ENCODE results near the gene NOD1. TPM values are rescaled to one million over a fixed set of nuclear protein-coding genes. Genes with fewer than 3 reads are reported as not detected.

Gene NOD1
- polyA plus RNA-seq, 2 of the 4 experiments (the other 2 are of a cell fraction), result 4.8 to 6.5 TPM

- Histone ChIP-seq H3K27ac (peak overlapping the region in 1 of 2 experiments; percentile 60; a peak in 3 of 6 replicates), H3K4me2 (peak overlapping the region; percentile 32; the same call in 1 of the 3 replicates), H3K4me3 (no peak overlapping the region), H3K9me3 (no peaks in the 10 kb centered on the region), H3K4me1 (peaks cover 21% of the 10 kb centered on the region; the same call in 2 of the 3 replicates)
- DNase-seq (ENCODE audit: low read depth in 1 of 2, low spot score in 1 of 2) (no peak), ATAC-seq (no peak), FAIRE-seq (no peak)
- no peak for TF ChIP-seq CHD2 (IDR thresholded peaks at IDR 0.05; ENCODE audit: low read length, partially characterized antibody)
- TF ChIP-seq, protein P1, sequence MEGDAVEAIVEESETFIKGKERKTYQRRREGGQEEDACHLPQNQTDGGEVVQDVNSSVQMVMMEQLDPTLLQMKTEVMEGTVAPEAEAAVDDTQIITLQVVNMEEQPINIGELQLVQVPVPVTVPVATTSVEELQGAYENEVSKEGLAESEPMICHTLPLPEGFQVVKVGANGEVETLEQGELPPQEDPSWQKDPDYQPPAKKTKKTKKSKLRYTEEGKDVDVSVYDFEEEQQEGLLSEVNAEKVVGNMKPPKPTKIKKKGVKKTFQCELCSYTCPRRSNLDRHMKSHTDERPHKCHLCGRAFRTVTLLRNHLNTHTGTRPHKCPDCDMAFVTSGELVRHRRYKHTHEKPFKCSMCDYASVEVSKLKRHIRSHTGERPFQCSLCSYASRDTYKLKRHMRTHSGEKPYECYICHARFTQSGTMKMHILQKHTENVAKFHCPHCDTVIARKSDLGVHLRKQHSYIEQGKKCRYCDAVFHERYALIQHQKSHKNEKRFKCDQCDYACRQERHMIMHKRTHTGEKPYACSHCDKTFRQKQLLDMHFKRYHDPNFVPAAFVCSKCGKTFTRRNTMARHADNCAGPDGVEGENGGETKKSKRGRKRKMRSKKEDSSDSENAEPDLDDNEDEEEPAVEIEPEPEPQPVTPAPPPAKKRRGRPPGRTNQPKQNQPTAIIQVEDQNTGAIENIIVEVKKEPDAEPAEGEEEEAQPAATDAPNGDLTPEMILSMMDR (IDR thresholded peaks at IDR 0.05), result no peak
- CTCF ChIA-PET, result interaction anchor here (0.7 kb wide), 1 partner anchor 32 kb away, joined by 3 read pairs; no protein-coding TSS in a partner anchor
- WGBS (ENCODE audit: missing lambda C conversion rate), result 94% methylated on average over 1 of the region's 1 CpG
- POLR2A ChIA-PET, result no interaction called here
Observed at GRCh38 chr7:30433506-30433905, 45.1 kb downstream of the NOD1 start.

DNA sequence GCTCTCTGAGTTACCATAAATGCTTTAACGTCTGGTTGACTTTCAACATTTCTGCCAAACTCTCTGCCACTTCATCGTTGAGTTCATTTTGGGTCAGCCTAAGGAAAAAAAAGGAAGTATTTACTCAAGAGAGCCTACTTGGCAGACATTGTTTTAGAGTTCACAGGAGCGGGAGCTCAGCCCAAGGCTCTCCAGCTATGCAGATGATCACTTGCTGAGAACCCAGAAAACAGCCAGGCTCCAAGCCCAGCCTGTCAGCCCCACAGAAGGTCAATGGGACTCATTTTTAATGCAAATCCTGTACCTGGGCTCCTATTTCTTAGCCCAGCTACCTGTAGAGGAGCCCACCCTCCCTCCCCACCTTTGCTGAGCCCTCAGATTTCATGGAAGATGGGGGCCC, 45.5 kb downstream of the NOD1 start:
- WGBS (ENCODE audit: missing lambda C conversion rate), result 37% methylated on average over 3 of the region's 3 CpGs
- DNase-seq (ENCODE audit: low read depth in 1 of 2, low spot score in 1 of 2), result no peak
- no peak for FAIRE-seq
- no peaks in the 10 kb centered on the region for H3K9me3 ChIP-seq
- ChIA-PET POLR2A (no interaction called here), CTCF (no interaction called here)
- H3K4me2 ChIP-seq, result peak overlapping the region; percentile 32; the same call in 1 of the 3 replicates
- peak overlapping the region in 1 of 2 experiments; percentile 60; a peak in 3 of 6 replicates for H3K27ac ChIP-seq
- H3K4me1 ChIP-seq, result peaks cover 21% of the 10 kb centered on the region; the same call in 2 of the 3 replicates
- no peak overlapping the region for H3K4me3 ChIP-seq
- peak in 1 of 2 experiments; percentile 33; a peak in 1 of 6 replicates for ATAC-seq
- no peak for TF ChIP-seq ESRRA (IDR thresholded peaks at IDR 0.05; ENCODE audit: borderline replicate concordance, low read length)
- TF ChIP-seq MAX (IDR thresholded peaks at IDR 0.05), result no peak
- TF ChIP-seq HMGXB4 (CRISPR knock-in tag; IDR thresholded peaks at IDR 0.05; ENCODE audit: borderline replicate concordance), result no peak
- no peak for TF ChIP-seq MAZ (IDR thresholded peaks at IDR 0.05; ENCODE audit: borderline replicate concordance, low read depth, low read length)
- TF ChIP-seq NPAS2 (CRISPR knock-in tag; IDR thresholded peaks at IDR 0.05; ENCODE audit: borderline replicate concordance), result no peak
- TF ChIP-seq EP300 (IDR thresholded peaks at IDR 0.05), result no peak
- TF ChIP-seq TP53 (CRISPR knock-in tag; IDR thresholded peaks at IDR 0.05), result no peak
- TF ChIP-seq ELK1 (IDR thresholded peaks at IDR 0.05; ENCODE audit: low read depth, low read length), result no peak

- Histone ChIP-seq H3K27ac (0 out of 6 replicates have a peak overlapping the region, but pooled peaks of 1 of the 2 experiments have one; percentile 9), H3K4me3 (no peak overlapping the region), H3K4me1 (peaks cover 21% of the 10 kb centered on the region; the same call in 2 of the 3 replicates), H3K4me2 (no peak overlapping the region), H3K9me3 (no peaks in the 10 kb centered on the region)
- FAIRE-seq (no peak), ATAC-seq (no peak; a peak in 1 of 6 replicates), DNase-seq (ENCODE audit: low read depth in 1 of 2, low spot score in 1 of 2) (no peak)
- POLR2A ChIA-PET, result interaction anchor here (1.0 kb wide), 1 partner anchor 29 kb away, joined by 3 read pairs; no protein-coding TSS in a partner anchor
- 73% methylated on average over 1 of the region's 1 CpG for WGBS (ENCODE audit: missing lambda C conversion rate)
- CTCF ChIA-PET, result interaction anchor here (1.1 kb wide), 1 partner anchor 18 kb away, joined by 5 read pairs; no protein-coding TSS in a partner anchor
- TF ChIP-seq RARB (CRISPR knock-in tag; IDR thresholded peaks at IDR 0.05) (no peak), HOXA7 (CRISPR knock-in tag; IDR thresholded peaks at IDR 0.05) (no peak), NPAS2 (CRISPR knock-in tag; IDR thresholded peaks at IDR 0.05; ENCODE audit: borderline replicate concordance) (no peak), FOSB (CRISPR knock-in tag; IDR thresholded peaks at IDR 0.05) (no peak), MAFK (IDR thresholded peaks at IDR 0.05; ENCODE audit: partially characterized antibody) (no peak)
Observed at GRCh38 chr7:30430777-30431176, 47.8 kb downstream of the NOD1 start.

Data from A549 (cell line).